Measurements from ENCODE around the gene COX6A1.

DNA sequence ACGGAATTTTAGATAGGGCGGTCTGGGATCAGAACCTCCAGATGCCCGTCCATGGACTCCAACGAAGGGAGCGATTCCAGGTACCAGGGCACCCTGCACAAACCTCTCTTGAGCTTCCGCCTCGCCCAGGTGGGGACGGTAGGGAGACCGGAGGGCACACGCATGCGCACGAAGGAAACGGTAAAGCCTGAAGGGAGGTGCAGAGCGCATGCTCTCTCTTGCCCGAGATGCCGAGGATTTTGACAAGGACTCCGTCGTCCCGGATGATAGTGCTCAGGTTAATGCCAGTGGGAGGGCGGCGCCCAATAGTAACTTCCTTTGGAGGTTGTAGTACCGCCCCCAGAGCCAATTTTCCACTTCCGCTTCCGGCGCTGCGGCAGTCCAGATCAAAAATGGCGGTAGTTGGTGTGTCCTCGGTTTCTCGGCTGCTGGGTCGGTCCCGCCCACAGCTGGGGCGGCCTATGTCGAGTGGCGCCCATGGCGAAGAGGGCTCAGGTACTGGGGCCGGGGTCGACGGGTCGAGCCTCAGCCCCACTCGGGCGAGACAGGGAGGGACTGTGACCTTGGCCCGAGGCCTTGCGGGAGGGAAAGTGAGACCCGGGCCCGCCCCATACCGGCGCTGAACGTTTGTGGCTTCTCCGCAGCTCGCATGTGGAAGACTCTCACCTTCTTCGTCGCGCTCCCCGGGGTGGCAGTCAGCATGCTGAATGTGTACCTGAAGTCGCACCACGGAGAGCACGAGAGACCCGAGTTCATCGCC, at the start of gene COX6A1:
- TF ChIP-seq, protein P1, sequence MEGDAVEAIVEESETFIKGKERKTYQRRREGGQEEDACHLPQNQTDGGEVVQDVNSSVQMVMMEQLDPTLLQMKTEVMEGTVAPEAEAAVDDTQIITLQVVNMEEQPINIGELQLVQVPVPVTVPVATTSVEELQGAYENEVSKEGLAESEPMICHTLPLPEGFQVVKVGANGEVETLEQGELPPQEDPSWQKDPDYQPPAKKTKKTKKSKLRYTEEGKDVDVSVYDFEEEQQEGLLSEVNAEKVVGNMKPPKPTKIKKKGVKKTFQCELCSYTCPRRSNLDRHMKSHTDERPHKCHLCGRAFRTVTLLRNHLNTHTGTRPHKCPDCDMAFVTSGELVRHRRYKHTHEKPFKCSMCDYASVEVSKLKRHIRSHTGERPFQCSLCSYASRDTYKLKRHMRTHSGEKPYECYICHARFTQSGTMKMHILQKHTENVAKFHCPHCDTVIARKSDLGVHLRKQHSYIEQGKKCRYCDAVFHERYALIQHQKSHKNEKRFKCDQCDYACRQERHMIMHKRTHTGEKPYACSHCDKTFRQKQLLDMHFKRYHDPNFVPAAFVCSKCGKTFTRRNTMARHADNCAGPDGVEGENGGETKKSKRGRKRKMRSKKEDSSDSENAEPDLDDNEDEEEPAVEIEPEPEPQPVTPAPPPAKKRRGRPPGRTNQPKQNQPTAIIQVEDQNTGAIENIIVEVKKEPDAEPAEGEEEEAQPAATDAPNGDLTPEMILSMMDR (IDR thresholded peaks at IDR 0.05) = peak in 1 of 6 experiments; percentile 16
- peak; percentile 65 to 76 for TF ChIP-seq POLR2A (IDR thresholded peaks at IDR 0.05)

Data from Peyer's patch (tissue), 4 donors.